MM.1S (cell line): ENCODE data around the gene CFAP65.

Experiments used
- DNase-seq: peaks from one replicate; pipeline ENCODE4 v3.0.0-alpha.2; 2015
- H2AFZ ChIP-seq: fragments of 300-600 bp; sonication (generic); 2 replicates; pipeline ENCODE4 v1.6.0; 2016; ENCODE audit warnings: antibody characterized with exemption, low read length
- H3F3A ChIP-seq: fragments of 300-600 bp; sonication (generic); 2 replicates; pipeline ENCODE4 v1.6.1; 2016; ENCODE audit warnings: mild to moderate bottlenecking, antibody characterized with exemption, low read length, moderate library complexity, mixed read lengths; ENCODE audit not compliant: insufficient read depth
- H3K27ac ChIP-seq: fragments of 300-600 bp; sonication (generic); 2 replicates; pipeline ENCODE4 v1.5.1; 2016; ENCODE audit warnings: mild to moderate bottlenecking, low read length
- H3K27me3 ChIP-seq: fragments of 300-600 bp; sonication (generic); replicated peaks from 2 replicates; pipeline ENCODE4 v1.6.0; 2016; ENCODE audit warnings: low read length; ENCODE audit not compliant: insufficient read depth
- H3K36me3 ChIP-seq: fragments of 300-600 bp; sonication (generic); replicated peaks from 2 replicates; pipeline ENCODE4 v1.6.1; 2016; ENCODE audit warnings: mild to moderate bottlenecking, low read length, mixed read lengths; ENCODE audit not compliant: insufficient read depth
- H3K4me1 ChIP-seq: fragments of 300-600 bp; sonication (generic); 2 replicates; pipeline ENCODE4 v1.6.1; 2016; ENCODE audit warnings: low read length, mixed read lengths
- H3K4me2 ChIP-seq: fragments of 300-600 bp; sonication (generic); 2 replicates; pipeline ENCODE4 v1.6.0; 2016; ENCODE audit warnings: low read depth, low read length
- H3K4me3 ChIP-seq: fragments of 300-600 bp; sonication (generic); 2 replicates; pipeline ENCODE4 v1.5.1; 2016; ENCODE audit warnings: low read length, mixed read lengths
- H3K79me2 ChIP-seq: fragments of 300-600 bp; sonication (generic); 2 replicates; pipeline ENCODE4 v1.6.1; 2016; ENCODE audit warnings: mixed run types, low read length, mixed read lengths
- H3K9ac ChIP-seq: fragments of 300-600 bp; sonication (generic); 2 replicates; pipeline ENCODE4 v1.6.1; 2016; ENCODE audit warnings: low read length, mixed read lengths
- H3K9me2 ChIP-seq: fragments of 300-600 bp; sonication (generic); replicated peaks from 2 replicates; pipeline ENCODE4 v1.6.1; 2016; ENCODE audit warnings: mild to moderate bottlenecking, low read length, mixed read lengths; ENCODE audit not compliant: insufficient read depth
- H3K9me3 ChIP-seq: fragments of 300-600 bp; sonication (generic); replicated peaks from 2 replicates; pipeline ENCODE4 v1.6.1; 2016; ENCODE audit warnings: mild to moderate bottlenecking, low read length, mixed read lengths; ENCODE audit not compliant: insufficient read depth
- H4K20me1 ChIP-seq: fragments of 300-600 bp; sonication (generic); 2 replicates; pipeline ENCODE4 v1.6.1; 2016; ENCODE audit warnings: mild to moderate bottlenecking, low read length, moderate library complexity, mixed read lengths; ENCODE audit not compliant: insufficient read depth
- EZH2 ChIP-seq: fragments of 300-600 bp; sonication (generic); optimal IDR thresholded peaks from 2 replicates; pipeline ENCODE3; 2017; ENCODE audit warnings: low read depth, mild to moderate bottlenecking, antibody characterized with exemption, low read length, mixed read lengths
- EZH2phosphoT487 ChIP-seq: fragments of 300-600 bp; sonication (generic); IDR thresholded peaks from 2 replicates; pipeline ENCODE4 v1.6.1; 2018; ENCODE audit warnings: antibody characterized with exemption, low read length
- TF ChIP-seq, protein P1 (sequence below): fragments of 300-600 bp; sonication (generic); IDR thresholded peaks from 2 replicates; pipeline ENCODE4 v1.5.1; 2016; ENCODE audit warnings: antibody characterized with exemption, low read length, mixed read lengths

Gene CFAP65

DNA sequence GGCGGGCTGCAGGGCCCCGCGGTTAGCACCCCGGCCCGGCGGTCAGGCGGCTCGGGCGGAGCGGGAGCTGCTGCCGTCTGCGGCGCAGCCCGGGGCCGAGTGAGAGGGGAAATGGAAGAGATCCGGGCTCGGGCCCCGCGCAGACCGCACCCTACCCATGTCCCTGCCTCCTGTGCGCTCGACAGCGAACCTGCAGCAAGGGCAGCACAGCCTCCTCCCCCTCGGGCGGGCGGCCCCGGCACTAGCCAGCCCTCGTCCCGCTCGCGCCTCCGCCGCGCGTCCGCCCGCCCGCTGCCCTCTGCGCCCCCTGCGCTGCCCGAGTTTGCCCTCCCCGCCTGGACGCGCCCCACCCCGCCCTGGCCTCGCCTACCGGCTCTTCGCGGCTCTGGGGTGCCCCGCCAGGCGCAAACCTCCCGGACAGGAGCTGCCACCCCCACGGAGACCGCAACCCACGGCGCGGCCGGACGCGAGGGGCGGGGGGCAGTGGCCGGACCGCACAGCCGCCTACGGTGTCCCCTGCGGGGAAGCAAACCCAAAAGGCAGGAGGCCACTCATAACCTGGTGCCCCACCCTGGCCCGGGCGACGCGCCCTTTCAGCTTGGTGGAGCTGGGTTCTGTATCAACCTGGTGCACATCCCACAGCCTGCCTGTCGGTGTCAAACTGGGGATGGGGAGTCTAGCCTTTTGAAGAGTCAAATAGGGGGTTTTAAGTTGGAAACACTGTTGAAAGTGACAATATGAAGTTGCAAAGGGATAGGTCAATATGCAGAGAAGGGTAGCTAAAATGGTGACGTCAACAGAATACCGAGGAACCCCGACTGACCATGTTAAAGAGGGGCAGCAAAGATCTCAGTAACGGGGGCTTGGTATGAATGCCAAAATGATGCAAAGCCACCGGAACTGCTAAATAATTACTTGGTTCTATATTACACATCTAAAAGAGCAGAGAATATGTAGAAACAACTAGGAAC is 19.8 kb upstream of the CFAP65 start, which contains the start of gene IHH:
Gene IHH (minus strand): TSS at position 101 of the 971 bp plus-strand sequence. CDS start 454 bp downstream, outside the sequence.
- no peak within 1 kb of the TSS for H3K27ac ChIP-seq
- H3K4me3 ChIP-seq, result no peak within 1 kb of the TSS
- H3K9ac ChIP-seq, result no peak within 1 kb of the TSS
- DNase-seq, result no peak
- H2AFZ ChIP-seq, result no peak within 1 kb of the TSS
- no peaks in the 10 kb centered on the region for H3K36me3 ChIP-seq
- no peaks in the 10 kb centered on the region for H3K9me3 ChIP-seq
- no peaks in the 10 kb centered on the region for H3K9me2 ChIP-seq
- peaks cover 53% of the 10 kb centered on the region for H3K27me3 ChIP-seq
- no peaks in the 10 kb centered on the region for H3K4me1 ChIP-seq
- H3K79me2 ChIP-seq, result no peaks in the 10 kb centered on the region
- H3K4me2 ChIP-seq, result no peak within 1 kb of the TSS
- no peaks in the 10 kb centered on the region for H4K20me1 ChIP-seq
- TF ChIP-seq EZH2 (no peak), EZH2phosphoT487 (no peak)
- TF ChIP-seq, protein P1, sequence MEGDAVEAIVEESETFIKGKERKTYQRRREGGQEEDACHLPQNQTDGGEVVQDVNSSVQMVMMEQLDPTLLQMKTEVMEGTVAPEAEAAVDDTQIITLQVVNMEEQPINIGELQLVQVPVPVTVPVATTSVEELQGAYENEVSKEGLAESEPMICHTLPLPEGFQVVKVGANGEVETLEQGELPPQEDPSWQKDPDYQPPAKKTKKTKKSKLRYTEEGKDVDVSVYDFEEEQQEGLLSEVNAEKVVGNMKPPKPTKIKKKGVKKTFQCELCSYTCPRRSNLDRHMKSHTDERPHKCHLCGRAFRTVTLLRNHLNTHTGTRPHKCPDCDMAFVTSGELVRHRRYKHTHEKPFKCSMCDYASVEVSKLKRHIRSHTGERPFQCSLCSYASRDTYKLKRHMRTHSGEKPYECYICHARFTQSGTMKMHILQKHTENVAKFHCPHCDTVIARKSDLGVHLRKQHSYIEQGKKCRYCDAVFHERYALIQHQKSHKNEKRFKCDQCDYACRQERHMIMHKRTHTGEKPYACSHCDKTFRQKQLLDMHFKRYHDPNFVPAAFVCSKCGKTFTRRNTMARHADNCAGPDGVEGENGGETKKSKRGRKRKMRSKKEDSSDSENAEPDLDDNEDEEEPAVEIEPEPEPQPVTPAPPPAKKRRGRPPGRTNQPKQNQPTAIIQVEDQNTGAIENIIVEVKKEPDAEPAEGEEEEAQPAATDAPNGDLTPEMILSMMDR, result no peak
- no peaks in the 10 kb centered on the region for H3F3A ChIP-seq

DNA sequence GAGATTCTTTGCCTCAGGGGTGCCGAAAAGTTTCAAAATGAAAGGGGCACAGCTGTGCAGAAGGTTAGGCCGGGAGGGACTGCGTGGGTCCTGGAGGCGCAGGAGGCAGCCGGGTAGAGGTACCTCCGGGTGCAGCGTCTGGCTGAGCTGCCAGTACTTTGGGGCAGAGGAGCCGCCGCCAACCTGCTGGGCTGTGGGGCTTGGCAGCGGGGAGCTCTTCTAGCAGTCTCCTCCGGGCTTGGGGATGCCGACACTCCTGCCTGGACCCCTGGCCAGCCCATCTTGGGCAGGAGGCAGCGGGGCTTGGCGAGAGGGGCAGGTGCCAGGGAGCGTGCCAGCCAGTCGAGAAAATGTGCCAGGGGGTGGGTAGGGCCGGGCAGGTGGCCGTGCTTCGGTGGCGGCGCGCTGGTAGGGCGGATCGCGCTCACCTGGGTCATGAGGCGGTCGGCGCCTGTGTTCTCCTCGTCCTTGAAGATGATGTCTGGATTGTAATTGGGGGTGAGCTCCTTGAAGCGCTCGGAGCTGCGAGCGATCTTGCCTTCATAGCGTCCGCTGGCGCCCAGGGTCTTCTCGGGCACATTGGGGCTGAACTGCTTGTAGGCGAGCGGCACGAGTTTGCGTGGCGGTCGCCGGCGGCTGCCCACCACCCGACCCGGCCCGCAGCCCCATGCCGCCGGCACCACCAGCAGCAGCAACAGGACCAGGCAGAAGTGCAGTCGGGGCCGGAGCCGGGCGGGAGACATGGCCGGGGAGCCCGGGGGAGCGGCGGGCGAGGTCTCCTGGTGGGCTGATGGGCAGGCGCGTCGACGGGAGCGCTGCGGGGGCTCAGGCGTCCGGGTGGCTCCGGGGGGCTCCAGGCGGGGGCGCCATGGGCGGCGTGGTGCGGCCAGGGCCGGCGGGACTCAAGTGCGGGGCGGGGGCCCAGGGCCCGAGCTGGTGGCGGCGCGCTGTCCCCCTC is 18.7 kb upstream of the CFAP65 start:
- Histone ChIP-seq H3K27me3 (peaks cover 62% of the 10 kb centered on the region), H3K9ac (no peak overlapping the region)

DNA sequence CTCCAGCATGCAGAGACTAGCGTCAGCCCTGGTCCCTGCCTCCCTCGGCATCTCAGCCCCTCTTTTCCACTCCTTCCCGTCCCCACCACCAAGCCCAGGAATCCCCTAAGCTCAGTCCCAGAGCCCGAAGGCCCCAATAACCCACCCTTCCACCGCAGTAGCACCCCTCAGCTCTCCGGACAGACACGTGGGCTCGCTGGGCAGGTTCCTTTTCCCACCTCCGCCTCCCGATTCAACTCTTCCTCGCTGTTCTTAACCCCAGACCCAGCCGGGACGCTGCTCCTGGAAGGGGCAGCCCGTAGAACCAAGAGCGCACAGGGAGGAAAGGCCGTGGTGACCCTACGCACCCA is 18.0 kb upstream of the CFAP65 start:
- Histone ChIP-seq H3K9ac (no peak overlapping the region), H3K4me1 (no peaks in the 10 kb centered on the region), H2AFZ (no peak overlapping the region), H4K20me1 (no peaks in the 10 kb centered on the region), H3K79me2 (no peaks in the 10 kb centered on the region), H3K9me3 (no peaks in the 10 kb centered on the region), H3F3A (no peaks in the 10 kb centered on the region), H3K4me2 (no peak overlapping the region), H3K9me2 (no peaks in the 10 kb centered on the region), H3K27me3 (peaks cover 68% of the 10 kb centered on the region), H3K27ac (no peak overlapping the region), H3K4me3 (no peak overlapping the region), H3K36me3 (no peaks in the 10 kb centered on the region)
- DNase-seq, result no peak
- TF ChIP-seq EZH2phosphoT487 (no peak), EZH2 (no peak)
- TF ChIP-seq, protein P1, result no peak

More for the DNA sequence above, 18.7 kb upstream of the CFAP65 start:
- no peak overlapping the region for H3K4me3 ChIP-seq
- no peaks in the 10 kb centered on the region for H3K9me2 ChIP-seq
- H3K4me1 ChIP-seq, result no peaks in the 10 kb centered on the region
- H3K4me2 ChIP-seq, result no peak overlapping the region
- H2AFZ ChIP-seq, result no peak overlapping the region
- no peak for DNase-seq
- no peaks in the 10 kb centered on the region for H4K20me1 ChIP-seq
- no peaks in the 10 kb centered on the region for H3K79me2 ChIP-seq
- H3K27ac ChIP-seq, result no peak overlapping the region
- H3K9me3 ChIP-seq, result no peaks in the 10 kb centered on the region
- H3K36me3 ChIP-seq, result no peaks in the 10 kb centered on the region
- no peaks in the 10 kb centered on the region for H3F3A ChIP-seq
- TF ChIP-seq, protein P1, result no peak
- TF ChIP-seq EZH2phosphoT487 (no peak), EZH2 (no peak)
